HG03457 (cell line): ENCODE results near the gene SNRNP70.
"Not testable (repeated sequence)": the region's sequence is repeated elsewhere in the genome, so short reads cannot be mapped to it uniquely, and the experiment has no call there.

Experiments
- ATAC-seq: cut with Tn5 transposase; IDR thresholded peaks from one replicate; pipeline ENCODE4 v1.9.1; 2021; ENCODE audit warnings: moderate number of reproducible peaks; ENCODE audit not compliant: unreplicated experiment

The SNRNP70 gene

DNA sequence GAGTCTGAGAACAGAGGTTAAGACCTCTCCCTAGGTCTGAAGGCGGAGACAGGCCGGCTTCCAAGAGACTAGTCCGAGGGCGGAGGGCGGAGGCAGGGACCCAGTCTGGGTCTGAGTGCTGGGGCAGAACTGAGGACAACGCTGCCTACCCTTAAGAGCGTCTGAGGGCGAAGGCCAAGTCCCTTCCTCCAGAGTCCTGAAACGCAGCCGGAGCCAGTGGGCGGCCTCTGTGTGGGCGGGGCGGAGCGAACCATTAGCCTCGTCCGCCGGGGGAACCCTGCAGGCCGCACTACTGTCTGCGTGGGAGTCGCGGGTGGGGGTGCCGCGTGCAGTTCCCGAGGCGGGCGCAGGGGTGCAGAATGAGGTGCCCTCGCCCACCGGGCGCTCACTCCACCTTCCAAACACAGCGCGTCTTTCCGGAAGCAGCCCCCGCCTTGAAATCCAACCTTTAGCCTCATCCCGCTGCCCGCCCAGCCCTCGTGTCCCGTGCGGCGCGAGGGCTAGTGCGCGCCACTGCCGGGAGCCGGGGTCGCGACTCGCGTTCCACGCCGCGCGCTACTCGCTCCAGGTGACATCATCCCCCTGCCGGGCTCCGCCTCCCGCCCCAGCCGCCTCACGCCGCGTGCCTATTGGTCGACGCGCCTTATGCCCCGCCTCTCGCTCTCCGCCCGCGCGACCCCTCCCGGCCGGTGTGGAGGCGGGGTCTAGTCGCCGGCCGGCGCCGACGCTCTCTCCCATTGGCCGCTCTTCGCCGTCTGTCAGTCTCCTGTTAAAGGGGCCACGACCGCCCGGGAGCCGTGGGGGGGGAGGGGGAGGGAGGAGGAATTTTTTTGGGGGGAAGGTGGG is 33.5 kb downstream of the SNRNP70 start, which contains the start of gene C19orf73:
Gene C19orf73, minus strand, starts transcription at position 579 of the 846 bp plus-strand sequence. Its CDS starts 121 bp downstream, at position 458.
- peak; percentile 51 for ATAC-seq

DNA sequence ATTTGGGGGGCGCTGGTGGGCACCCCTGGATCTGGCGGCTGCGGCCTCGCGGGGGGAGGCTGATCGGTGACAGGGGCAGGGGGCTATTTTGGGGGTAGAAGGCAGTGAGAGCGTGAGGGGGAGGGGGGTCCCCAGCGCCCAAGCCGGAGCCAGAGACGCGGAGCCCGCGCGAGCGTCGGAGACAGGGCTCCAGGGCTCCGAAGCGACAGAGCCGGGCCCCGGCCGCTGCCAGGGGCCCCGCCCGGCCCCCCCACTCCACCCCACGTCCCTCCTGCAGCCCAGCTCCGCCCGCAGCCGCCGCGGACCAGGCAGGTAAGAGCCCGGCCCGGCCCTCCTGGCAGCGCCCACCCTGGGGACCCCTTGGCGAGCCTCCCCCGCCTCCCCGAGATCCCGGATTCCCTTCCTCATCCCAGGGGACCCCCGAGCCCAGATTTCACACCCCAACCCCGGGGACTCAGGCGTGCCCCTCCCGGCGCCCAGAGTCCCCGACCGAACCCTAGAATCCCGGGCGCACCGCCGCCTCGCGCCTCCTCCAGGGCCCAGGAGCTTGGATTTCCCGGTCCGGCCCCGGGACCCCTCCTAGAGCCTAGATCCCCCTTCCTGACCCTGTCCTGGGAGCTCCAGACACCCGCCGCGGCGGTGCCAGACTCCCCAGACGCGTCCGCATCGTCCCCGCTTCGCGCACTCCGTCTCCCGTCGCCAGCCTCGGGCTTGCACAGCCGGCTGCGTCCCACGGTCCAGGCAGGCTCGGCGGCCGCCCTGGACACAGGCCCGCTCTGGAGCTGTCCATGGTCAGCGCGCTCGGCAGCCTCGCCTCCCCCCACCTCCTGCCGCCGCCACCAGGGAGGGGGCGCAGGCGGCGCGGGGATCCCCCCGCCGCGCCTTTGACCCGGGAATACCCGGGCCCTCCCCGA is 34.4 kb downstream of the SNRNP70 start, which contains the start of gene PPFIA3:
Gene PPFIA3, plus strand, starts transcription at position 134 of the 914 bp plus-strand sequence. CDS start 8,330 bp downstream, outside the sequence.
- no peak for ATAC-seq

DNA sequence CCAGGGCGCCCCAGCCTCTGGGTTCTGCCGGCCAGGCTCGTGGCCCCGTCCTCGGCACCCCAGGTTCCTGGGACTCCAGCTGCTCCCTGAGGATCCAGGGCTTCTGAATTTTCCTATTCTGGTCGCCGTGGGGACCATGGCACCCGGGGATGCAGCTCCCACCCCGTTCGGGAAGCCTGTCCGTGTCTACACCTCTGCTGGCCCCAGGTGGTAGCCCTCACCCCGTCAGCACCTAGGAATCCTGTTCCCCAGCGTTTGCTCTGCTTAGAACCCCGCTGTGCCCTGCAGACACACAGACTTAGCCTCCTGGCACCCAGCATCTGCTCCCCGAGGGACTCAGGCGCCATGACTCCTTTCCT is 35.1 kb downstream of the SNRNP70 start:
- ATAC-seq, result no peak

DNA sequence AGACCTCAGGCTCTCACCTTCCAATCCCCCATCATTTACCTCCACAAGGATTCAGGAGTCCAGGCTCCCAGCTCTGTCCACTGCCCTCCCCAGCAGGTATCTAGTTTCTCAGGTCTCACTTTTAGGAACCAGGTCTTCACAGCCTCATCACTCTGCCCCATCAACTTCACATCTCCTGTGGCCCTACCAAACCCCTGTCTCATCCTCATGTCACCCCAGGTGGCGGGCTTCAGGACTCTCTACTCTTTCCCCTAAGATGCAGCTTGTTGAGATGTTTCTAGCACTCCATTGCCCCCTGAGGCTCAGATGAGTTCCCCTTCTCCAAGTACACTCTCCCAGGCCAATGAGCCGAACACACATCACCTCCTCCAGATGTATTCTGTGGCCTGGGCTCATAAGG is 35.6 kb downstream of the SNRNP70 start:
- ATAC-seq, result no peak

DNA sequence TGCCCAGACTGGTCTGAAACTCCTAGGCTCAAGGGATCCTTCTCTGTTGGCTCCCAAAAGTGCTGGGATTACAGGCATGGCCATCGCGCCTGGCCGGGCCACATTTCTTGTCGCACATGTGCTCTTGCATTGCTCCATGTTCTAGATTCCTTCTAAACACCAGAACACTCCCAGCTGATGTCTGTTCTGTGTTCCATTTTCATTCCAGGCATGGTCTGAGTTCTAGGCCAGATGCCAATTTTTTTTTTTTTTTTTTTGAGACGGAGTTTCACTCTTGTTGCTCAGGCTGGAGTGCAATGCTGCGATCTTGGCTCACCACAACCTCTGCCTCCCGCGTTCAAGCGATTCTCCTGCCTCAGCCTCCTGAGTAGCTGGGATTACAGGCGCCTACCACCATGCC is 36.6 kb downstream of the SNRNP70 start:
- ATAC-seq, result not testable (repeated sequence)

DNA sequence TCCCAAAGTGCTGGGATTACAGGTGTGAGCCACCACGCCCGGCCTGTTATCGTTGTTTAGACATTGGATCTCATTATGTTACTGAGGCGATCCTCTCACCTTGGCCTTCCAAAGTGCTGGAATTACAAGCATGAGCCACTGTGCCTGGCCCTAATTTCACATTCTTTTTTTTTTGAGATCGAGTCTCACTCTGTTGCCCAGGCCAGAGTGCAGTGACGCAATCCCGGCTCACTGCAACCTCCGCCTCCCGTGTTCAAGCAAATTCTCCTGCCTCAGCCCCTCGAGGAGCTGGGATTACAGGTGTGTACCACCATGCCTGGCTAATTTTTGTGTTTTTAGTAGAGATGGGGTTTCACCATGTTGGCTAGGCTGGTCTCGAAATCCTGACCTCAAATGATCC is 38.0 kb downstream of the SNRNP70 start:
- ATAC-seq, result not testable (repeated sequence)

DNA sequence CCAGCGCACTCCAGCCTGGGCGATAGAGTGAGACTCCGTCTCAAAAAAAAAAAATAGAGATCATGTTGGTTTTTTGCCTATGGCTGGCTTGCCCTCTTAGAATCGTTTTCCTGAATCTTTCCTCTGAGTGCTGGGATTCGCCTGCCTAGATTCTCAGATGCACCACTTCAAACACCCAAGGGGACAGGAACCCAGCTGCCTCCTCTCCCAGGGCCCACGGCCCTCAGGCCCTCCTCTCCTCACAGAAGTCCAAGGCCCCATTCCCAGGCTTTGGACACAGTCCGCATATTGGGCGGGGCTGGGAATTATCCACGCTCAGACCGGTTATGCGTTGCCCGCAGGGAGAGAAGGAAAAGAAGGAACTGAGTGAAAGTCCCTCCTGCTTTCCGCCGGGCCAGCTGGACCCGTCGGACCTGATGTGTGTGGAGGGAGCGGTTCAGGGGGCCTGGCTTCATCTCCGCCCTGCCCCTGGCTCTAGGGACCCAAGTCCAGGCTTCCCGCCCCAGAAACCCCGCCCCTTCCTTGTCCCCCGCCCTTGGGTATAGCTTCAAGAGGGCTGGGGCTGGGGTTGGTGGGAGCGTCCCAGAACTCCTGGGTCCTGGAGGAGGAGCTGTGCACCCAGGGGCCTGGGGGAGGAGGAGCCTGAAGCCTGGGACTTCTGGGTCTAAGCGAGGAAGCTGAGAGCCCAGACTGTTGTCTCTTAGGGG is 39.9 kb downstream of the SNRNP70 start:
- ATAC-seq, result no peak

DNA sequence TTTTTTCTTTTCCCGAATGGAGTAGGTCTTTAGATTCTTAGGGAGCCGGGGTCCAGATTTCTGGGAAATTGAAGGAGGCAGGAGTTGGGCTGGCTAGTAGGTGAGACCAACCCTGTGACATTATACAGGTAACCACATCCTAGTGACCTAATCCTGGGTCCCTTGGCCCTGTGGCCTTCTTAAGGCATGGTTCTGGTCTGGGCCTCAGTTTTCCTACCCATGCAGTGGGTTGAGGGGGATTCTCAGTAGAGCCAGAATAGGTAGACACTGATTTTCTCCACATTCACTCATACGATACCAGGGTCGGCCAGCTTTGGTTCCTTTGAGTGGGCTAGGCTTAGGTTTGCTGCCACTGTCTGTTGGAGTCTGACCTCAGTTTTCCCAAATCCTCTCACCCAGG is 41.3 kb downstream of the SNRNP70 start:
- no peak for ATAC-seq

DNA sequence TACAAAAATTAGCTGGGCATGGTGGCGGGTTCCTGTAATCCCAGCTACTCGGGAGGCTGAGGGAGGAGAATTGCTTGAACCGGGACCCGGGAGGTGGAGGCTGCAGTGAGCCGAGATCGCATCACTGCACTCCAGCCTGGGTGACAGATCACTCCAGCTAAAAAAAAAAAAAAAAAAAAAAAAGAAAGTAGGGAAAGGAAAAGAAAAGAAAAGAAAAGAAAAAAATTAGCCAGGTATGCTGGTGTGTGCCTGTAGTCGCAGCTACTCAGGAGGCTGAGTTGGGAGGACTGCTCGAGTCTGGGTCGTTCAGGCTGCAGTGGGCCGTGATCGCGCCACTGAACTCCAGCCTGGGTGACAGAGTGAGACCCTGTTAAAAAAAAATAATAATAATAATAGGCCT is 42.0 kb downstream of the SNRNP70 start:
- ATAC-seq, result not testable (repeated sequence)

DNA sequence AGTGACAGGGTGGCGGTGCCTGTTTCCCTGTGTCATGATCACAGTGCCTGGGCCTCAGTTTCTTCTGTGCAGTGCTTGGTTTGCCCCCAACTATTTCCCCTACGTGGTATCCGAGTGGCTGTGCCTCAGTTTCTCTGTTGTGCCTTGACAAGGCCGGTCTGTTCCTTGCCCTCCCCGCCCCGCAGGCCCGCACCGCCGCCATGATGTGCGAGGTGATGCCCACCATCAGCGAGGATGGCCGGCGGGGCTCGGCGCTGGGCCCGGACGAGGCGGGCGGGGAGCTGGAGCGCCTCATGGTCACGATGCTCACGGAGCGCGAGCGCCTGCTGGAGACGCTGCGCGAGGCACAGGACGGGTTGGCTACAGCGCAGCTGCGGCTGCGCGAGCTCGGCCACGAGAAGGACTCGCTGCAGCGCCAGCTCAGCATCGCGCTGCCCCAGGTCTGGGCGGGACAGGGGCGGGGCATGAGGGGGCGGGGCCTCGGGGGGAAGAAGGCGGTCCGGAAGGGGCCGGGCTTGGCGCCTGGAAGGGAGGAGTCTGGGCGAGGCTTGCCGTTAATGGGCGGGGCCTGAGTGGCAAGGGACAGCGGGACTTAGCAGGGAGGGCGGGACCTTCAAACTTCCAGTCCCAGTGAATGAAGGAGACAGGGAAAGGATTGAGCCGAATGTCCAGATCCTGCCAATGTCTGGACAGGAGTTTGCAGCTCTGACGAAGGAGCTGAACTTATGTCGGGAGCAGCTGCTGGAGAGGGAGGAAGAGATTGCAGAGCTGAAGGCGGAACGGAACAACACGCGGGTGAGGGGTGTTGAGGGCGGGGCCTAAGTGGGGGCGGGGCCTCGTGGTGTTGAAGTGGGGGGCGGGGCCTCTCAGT is 42.7 kb downstream of the SNRNP70 start:
- peak; percentile 74 for ATAC-seq

DNA sequence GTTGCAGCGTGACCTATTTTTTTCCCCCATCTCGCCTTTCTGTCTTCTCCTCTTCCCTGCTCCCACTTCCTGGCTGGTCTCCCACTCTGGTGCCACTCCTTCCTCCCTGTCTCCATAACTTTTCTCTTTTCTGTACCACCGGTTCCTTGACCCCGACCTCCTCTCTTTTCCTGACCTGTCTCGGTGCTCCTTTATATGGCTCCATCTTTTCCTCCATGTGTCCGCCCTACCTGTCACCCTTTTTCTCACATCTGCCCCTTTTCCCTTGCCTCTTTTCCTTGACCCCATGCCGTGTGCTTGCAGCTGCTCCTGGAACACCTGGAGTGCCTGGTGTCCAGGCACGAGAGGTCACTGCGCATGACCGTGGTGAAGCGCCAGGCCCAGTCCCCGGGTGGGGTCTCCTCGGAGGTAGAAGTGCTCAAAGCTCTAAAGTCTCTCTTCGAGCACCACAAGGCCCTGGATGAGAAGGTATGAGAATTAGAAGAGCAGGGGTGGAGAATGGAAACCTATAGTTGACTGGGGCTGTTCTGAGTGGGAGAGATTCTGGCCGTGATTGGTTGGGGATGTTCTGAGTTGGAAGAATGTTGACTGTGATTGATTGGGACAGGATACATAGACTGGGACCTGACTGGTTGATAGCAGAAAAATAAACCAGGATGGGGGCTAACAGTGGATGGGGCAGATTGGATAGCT is 43.4 kb downstream of the SNRNP70 start:
- no peak for ATAC-seq

DNA sequence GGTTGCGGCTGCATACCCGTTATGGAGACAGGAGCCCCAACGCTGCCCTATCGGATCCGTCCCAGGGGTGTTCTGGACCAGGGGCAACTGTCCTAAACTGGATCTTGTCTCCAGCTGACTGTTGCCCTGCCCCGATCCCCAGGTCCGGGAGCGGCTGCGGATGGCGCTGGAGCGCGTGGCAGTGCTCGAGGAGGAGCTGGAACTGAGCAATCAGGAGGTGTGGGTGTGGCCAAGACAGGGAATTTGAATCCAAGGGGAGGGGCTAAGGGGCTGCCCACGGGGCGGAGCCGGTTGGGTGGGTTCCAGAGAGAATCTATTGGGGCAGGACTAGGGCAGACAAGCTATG is 44.0 kb downstream of the SNRNP70 start:
- ATAC-seq, result no peak

DNA sequence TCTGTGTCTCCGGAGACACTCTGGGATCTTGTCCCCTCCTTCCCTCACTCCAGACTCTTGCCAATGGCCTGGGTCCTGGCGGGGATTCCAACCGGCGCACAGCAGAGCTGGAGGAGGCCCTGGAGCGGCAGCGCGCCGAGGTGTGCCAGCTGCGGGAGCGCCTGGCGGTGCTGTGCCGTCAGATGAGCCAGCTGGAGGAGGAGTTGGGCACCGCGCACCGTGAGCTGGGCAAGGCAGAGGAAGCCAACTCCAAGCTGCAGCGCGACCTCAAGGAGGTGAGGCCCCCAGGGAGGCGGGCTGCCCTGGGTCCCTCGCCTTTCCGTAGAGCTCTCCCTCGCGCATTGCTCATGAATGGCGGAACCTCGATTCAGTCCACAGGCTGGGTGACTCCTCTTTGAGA is 45.1 kb downstream of the SNRNP70 start:
- no peak for ATAC-seq

DNA sequence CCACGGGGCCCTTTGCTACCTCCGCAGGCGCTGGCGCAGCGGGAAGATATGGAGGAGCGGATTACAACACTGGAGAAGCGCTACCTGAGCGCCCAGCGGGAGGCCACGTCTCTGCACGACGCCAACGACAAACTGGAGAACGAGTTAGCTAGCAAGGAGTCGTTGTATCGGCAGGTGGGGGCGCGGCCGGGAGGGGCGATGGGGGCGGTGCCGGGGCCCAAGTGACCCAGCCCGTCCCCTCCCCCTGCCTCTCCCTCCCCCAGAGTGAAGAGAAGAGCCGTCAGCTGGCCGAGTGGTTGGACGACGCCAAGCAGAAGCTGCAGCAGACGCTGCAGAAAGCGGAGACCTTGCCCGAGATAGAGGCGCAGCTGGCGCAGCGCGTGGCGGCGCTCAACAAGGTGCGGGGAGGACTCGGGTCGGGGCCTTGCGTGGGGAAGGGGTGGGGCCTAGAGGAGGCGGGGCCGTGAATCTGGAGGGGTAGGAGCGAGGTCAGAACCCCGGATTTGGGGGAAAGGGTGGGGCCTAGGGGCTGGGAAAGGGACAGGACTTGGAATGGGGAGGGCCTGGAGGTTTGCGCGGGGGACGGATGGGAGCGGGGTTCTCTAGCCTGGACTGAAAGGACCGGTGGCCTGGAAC is 47.8 kb downstream of the SNRNP70 start:
- ATAC-seq, result no peak

DNA sequence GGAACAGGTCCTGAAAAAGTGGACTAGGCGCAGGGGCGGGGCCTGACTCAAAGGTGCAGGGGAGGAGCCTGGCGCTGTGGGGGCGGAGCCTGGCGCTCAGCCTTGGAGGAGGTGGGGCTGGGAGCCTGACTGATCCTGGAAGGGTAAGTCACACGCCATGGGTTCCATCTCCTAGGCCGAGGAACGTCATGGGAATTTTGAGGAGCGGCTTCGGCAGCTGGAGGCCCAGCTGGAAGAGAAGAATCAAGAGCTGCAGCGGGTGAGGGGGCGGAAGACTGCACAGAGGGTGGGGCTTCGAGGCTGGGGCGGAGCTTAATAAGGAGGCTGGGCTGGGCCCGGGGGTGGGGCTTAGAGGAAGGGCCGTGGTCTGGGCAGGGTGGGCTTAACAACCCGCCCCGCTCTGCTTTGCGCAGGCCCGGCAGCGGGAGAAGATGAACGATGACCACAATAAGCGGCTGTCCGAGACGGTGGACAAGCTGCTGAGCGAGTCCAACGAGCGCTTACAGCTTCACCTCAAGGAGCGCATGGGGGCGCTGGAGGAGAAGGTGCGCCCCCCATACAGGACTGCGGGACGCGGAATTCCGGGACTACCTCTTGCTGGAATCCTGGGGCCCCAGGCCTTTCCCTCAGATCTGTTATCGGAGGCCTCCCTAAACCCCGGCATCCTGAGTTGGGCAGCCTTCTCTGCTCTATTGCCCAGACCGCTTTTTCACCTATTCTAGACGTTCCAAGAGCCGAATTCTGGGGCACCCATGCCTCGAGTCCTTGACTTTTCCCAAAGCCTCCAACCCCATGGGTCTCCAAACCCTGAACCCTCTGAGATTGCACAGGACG is 48.6 kb downstream of the SNRNP70 start:
- no peak for ATAC-seq

DNA sequence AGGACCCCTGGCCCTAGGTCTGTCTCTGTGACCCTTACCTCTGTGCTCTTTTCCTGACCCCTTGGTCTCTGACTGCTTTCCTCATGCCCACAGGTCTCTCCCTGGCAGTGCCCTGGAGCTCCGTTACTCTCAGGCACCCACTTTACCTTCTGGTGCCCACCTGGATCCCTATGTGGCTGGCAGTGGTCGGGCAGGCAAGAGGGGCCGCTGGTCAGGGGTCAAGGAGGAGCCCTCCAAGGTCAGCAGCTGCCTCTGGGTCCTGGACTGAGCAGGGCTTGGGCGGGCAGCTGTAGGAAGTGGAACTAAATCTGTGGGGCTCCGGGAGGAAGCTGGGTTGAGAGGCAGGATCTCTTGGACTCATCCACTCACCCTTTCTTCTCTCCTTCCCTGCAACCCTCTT is 50.4 kb downstream of the SNRNP70 start:
- no peak for ATAC-seq

DNA sequence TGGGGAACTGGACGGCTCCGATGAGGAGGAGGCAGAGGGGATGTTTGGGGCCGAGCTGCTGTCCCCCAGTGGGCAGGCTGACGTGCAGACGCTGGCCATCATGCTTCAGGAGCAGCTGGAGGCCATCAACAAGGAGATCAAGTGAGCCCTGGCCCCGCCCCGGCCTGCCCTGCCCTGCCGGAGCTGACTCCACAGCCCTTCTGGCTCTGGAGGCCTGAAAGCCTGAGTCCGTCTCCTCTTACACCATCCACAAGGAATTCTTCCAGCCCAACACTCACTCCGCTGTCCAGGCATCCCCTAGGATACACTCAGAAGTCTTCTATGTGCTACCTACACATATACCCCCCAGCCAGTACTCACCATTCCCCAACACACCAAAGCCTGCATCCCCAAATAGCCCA is 51.5 kb downstream of the SNRNP70 start:
- no peak for ATAC-seq

DNA sequence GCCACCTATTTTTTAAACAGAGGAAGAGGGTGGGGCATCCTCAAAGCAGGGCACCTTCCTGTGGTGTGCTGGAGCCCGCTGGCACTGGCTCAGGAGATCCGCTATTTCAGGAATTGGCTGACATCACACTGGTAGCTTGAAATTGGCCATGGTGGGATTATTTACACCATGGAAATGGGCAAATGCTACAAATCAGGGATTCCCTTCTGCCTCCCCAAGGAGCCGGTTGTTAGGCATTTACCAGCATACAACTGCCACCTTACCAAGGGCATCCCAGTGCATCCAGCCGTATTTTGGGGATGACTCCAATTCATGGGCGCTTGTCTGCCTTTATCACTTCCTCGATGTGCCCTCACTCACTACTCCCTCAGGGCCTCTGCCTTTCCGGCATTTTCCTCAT is 55.7 kb downstream of the SNRNP70 start:
- ATAC-seq, result no peak
